ENCODE results near the gene NTRK1.

NTRK1 gene

GRCh38 chr1:156881663-156882062, 21.0 kb downstream of the NTRK1 start:
- DNase-seq = no peak

GRCh38 chr1:156882543-156882942, 21.9 kb downstream of the NTRK1 start:
- no peak for DNase-seq

GRCh38 chr1:156883919-156884318, 23.3 kb downstream of the NTRK1 start:
- DNase-seq = no peak

- DNase-seq = no peak
Observed at GRCh38 chr1:156884560-156885184, 24.0 kb downstream of the NTRK1 start.

GRCh38 chr1:156885314-156885713, 24.6 kb downstream of the NTRK1 start:
- no peak for DNase-seq

GRCh38 chr1:156885880-156886355, 25.3 kb downstream of the NTRK1 start:
- DNase-seq = no peak

- DNase-seq = no peak
Observed at GRCh38 chr1:156886583-156887281, 26.1 kb downstream of the NTRK1 start.

- no peak for DNase-seq
Observed at GRCh38 chr1:156887317-156887716, 26.7 kb downstream of the NTRK1 start.

GRCh38 chr1:156887734-156888133, 27.1 kb downstream of the NTRK1 start:
- no peak for DNase-seq

GRCh38 chr1:156889802-156890580, 29.3 kb downstream of the NTRK1 start:
- peak in 3 of 5 experiments; percentile 23 to 30 (median 29) for DNase-seq

GRCh38 chr1:156892190-156893047, 31.8 kb downstream of the NTRK1 start:
- peak; percentile 68 to 80 (median 77) for DNase-seq

- no peak for DNase-seq
Observed at GRCh38 chr1:156893048-156893953, 32.6 kb downstream of the NTRK1 start, which contains the start of gene PEAR1. TSS of gene PEAR1 (plus strand) at chr1:156893718. CDS start at chr1:156903927, 10,209 bp downstream.

GRCh38 chr1:156894001-156894400, 33.3 kb downstream of the NTRK1 start:
- DNase-seq = no peak

GRCh38 chr1:156894711-156895454, 34.2 kb downstream of the NTRK1 start:
- no peak for DNase-seq

- DNase-seq = no peak
Observed at GRCh38 chr1:156895455-156895812, 34.8 kb downstream of the NTRK1 start.

GRCh38 chr1:156895927-156896326, 35.3 kb downstream of the NTRK1 start:
- no peak for DNase-seq

GRCh38 chr1:156896490-156897033, 35.9 kb downstream of the NTRK1 start:
- DNase-seq = no peak

- no peak for DNase-seq
Observed at GRCh38 chr1:156897078-156897825, 36.6 kb downstream of the NTRK1 start.

- DNase-seq = no peak
Observed at GRCh38 chr1:156898161-156898566, 37.5 kb downstream of the NTRK1 start.
